H9 (cell line): ENCODE measurements around the gene MAN1B1. TPM values are rescaled to one million over a fixed set of nuclear protein-coding genes. Genes with fewer than 3 reads are reported as not detected.

ENCODE experiments used
- DNase-seq: peaks from one replicate; pipeline ENCODE4 v3.0.0-alpha.2; 2017
- H2AFZ ChIP-seq: one replicate; pipeline ENCODE4 v1.6.1; 2013; ENCODE audit warnings: mild to moderate bottlenecking, low read length, control low read depth, moderate library complexity
- H2AK5ac ChIP-seq: 2 replicates; pipeline ENCODE4 v1.6.1; 2013; ENCODE audit warnings: low read length, control low read depth, mixed read lengths; ENCODE audit not compliant: insufficient read length
- H2BK120ac ChIP-seq: one replicate; pipeline ENCODE4 v1.6.1; 2013; ENCODE audit warnings: low read depth, mild to moderate bottlenecking, low read length, control low read depth, inconsistent platforms; ENCODE audit not compliant: poor library complexity, severe bottlenecking
- H2BK12ac ChIP-seq: 2 replicates; pipeline ENCODE4 v1.6.1; 2013; ENCODE audit warnings: low read length, control low read depth, mixed read lengths, low read depth; ENCODE audit not compliant: insufficient read length
- H2BK15ac ChIP-seq: 2 replicates; pipeline ENCODE4 v1.6.1; 2013; ENCODE audit warnings: low read depth, low read length, control low read depth
- H2BK20ac ChIP-seq: one replicate; pipeline ENCODE4 v1.6.1; 2013; ENCODE audit warnings: low read depth, mild to moderate bottlenecking, low read length, control low read depth, inconsistent platforms; ENCODE audit not compliant: poor library complexity, severe bottlenecking
- H2BK5ac ChIP-seq: 2 replicates; pipeline ENCODE4 v1.6.1; 2013; ENCODE audit warnings: low read length, control low read depth, mixed read lengths; ENCODE audit not compliant: insufficient read length
- H3K14ac ChIP-seq: 2 replicates; pipeline ENCODE4 v1.6.1; 2013; ENCODE audit warnings: low read length, control low read depth; ENCODE audit not compliant: insufficient read depth
- H3K18ac ChIP-seq: 2 replicates; pipeline ENCODE4 v1.6.1; 2013; ENCODE audit warnings: low read depth, mild to moderate bottlenecking, mixed read lengths, low read length, control low read depth; ENCODE audit not compliant: insufficient read length
- H3K23ac ChIP-seq: 2 replicates; pipeline ENCODE4 v1.6.1; 2013; ENCODE audit warnings: low read length, control low read depth, mixed read lengths, low read depth; ENCODE audit not compliant: insufficient read length
- H3K23me2 ChIP-seq: 2 replicates; pipeline ENCODE4 v1.6.1; 2013; ENCODE audit warnings: low read depth, mild to moderate bottlenecking, mixed read lengths, low read length, control low read depth; ENCODE audit not compliant: insufficient read length, poor library complexity, severe bottlenecking
- H3K27ac ChIP-seq: 2 replicates; pipeline ENCODE4 v1.5.1; 2013; ENCODE audit warnings: low read length, control low read depth, mixed read lengths, low read depth; ENCODE audit not compliant: insufficient read length
- H3K27me3 ChIP-seq: 2 replicates; pipeline ENCODE4 v1.6.1; 2013; ENCODE audit warnings: low read length, control low read depth, inconsistent platforms; ENCODE audit not compliant: insufficient read depth
- H3K4ac ChIP-seq: 2 replicates; pipeline ENCODE4 v1.6.1; 2013; ENCODE audit warnings: low read depth, mild to moderate bottlenecking, control low read depth, inconsistent platforms, low read length, moderate library complexity
- H3K4me1 ChIP-seq: 2 replicates; pipeline ENCODE4 v1.6.1; 2013; ENCODE audit warnings: low read length, control low read depth, inconsistent platforms; ENCODE audit not compliant: insufficient read depth
- H3K4me2 ChIP-seq: 2 replicates; pipeline ENCODE4 v1.6.1; 2013; ENCODE audit warnings: low read length, control low read depth, mixed read lengths; ENCODE audit not compliant: insufficient read length, insufficient read depth
- H3K56ac ChIP-seq: 2 replicates; pipeline ENCODE4 v1.6.1; 2013; ENCODE audit warnings: low read depth, mild to moderate bottlenecking, mixed read lengths, low read length, control low read depth; ENCODE audit not compliant: insufficient read length
- H3K79me1 ChIP-seq: 2 replicates; pipeline ENCODE4 v1.6.1; 2013; ENCODE audit warnings: low read depth, mild to moderate bottlenecking, moderate library complexity, low read length, control low read depth, inconsistent platforms; ENCODE audit not compliant: insufficient read depth, poor library complexity, severe bottlenecking
- H3K79me2 ChIP-seq: 2 replicates; pipeline ENCODE4 v1.6.1; 2013; ENCODE audit warnings: low read length, control low read depth, inconsistent platforms; ENCODE audit not compliant: insufficient read depth
- H3K9ac ChIP-seq: 2 replicates; pipeline ENCODE4 v1.6.1; 2013; ENCODE audit warnings: low read length, control low read depth, mixed read lengths; ENCODE audit not compliant: insufficient read length; ENCODE audit errors: extremely low read depth
- H3K9me3 ChIP-seq: one replicate; pipeline ENCODE4 v1.6.1; 2013; ENCODE audit warnings: low read depth, low read length, inconsistent platforms; ENCODE audit not compliant: control insufficient read depth
- H3T11ph ChIP-seq: one replicate; pipeline ENCODE4 v1.6.1; 2013; ENCODE audit warnings: mild to moderate bottlenecking, low read length, control low read depth, inconsistent platforms
- H4K20me1 ChIP-seq: one replicate; pipeline ENCODE4 v1.6.1; 2013; ENCODE audit not compliant: control insufficient read depth, insufficient read length, insufficient read depth
- H4K5ac ChIP-seq: 2 replicates; pipeline ENCODE4 v1.6.1; 2013; ENCODE audit warnings: low read depth, mild to moderate bottlenecking, mixed read lengths, low read length, control low read depth; ENCODE audit not compliant: insufficient read length
- H4K8ac ChIP-seq: replicated peaks from 2 replicates; pipeline ENCODE4 v1.6.1; 2013; ENCODE audit warnings: low read length, control low read depth, mixed read lengths, low read depth; ENCODE audit not compliant: insufficient read length
- H4K91ac ChIP-seq: 2 replicates; pipeline ENCODE4 v1.6.1; 2013; ENCODE audit warnings: low read depth, mild to moderate bottlenecking, moderate library complexity, mixed read lengths, low read length, control low read depth; ENCODE audit not compliant: insufficient read length
- H3K27ac Mint-ChIP-seq, 3 experiments: 2 replicates in 2 of 3; 3 replicates in 1 of 3; pipeline ENCODE4 v1.8.0; 2020 to 2021; ENCODE audit warnings: mixed read lengths in 3 of 3, mild to moderate bottlenecking in 1 of 3, moderate library complexity in 1 of 3
- H3K27me3 Mint-ChIP-seq: 2 replicates; pipeline ENCODE4 v1.8.0; 2021; ENCODE audit warnings: low read depth, mild to moderate bottlenecking, moderate library complexity, mixed read lengths
- H3K36me3 Mint-ChIP-seq, 3 experiments: 2 replicates in 2 of 3; 3 replicates in 1 of 3; pipeline ENCODE4 v1.8.0; 2020 to 2021; ENCODE audit warnings: low read depth in 3 of 3, mixed read lengths in 3 of 3; ENCODE audit not compliant: insufficient read depth in 1 of 3
- H3K4me1 Mint-ChIP-seq, 2 experiments: 2 replicates each; pipeline ENCODE4 v1.8.0; 2020; ENCODE audit warnings: mixed read lengths in 2 of 2
- H3K4me3 Mint-ChIP-seq, 2 experiments: 2 replicates in 1 of 2; 3 replicates in 1 of 2; pipeline ENCODE4 v1.8.0; 2020 to 2021; ENCODE audit warnings: mild to moderate bottlenecking in 2 of 2, mixed read lengths in 2 of 2, moderate library complexity in 1 of 2
- H3K9me3 Mint-ChIP-seq, 2 experiments: 2 replicates in 1 of 2; 3 replicates in 1 of 2; pipeline ENCODE4 v1.8.0; 2020; ENCODE audit warnings: mild to moderate bottlenecking in 2 of 2, mixed read lengths in 2 of 2, moderate library complexity in 1 of 2
- WGBS: extraction: QIAGEN DNeasy Blood & Tissue Kit; methylation state at CpG from one replicate; pipeline ENCODE4 v1.1.7; 2013; ENCODE audit warnings: missing lambda C conversion rate, low lambda C conversion rate, mixed read lengths; ENCODE audit not compliant: insufficient read length; ENCODE audit errors: extremely low coverage; 5-methylcytosine and 5-hydroxymethylcytosine counted together
- total RNA-seq: library from RNA; stranded (reverse); gene quantifications from 2 replicates; pipeline ENCODE4 v1.2.1, GENCODE V29; 2021
- TF ChIP-seq, protein P1 (sequence below): fragments of 200-600 bp; sonication (generic); conservative IDR thresholded peaks from 3 replicates; pipeline ENCODE4 v1.8.0; 2021; ENCODE audit warnings: antibody characterized with exemption, mild to moderate bottlenecking

The MAN1B1 gene
- total RNA-seq, 1 experiment from 2014 or later: 34.9 TPM

DNA sequence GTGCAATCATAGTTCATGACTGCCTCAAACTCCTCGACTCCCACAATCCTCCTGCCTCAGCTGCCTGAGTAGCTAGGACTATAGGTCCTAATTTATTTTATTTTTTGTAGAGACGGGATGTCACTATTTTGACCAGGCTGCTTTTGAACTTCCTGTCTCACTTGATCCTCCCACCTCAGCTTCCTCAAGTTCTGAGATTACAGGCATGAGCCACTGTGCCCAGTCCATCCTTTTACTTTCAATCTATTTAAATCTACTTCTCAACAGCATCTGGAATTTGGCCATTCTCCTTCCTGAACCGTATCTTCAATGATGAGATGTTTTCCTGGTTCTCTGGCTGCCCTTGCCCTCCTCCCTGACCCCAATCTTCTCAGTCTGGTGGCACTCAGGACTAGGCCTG lies 40.0 kb downstream of the MAN1B1 start:
- H3K27me3 Mint-ChIP-seq: peaks cover 23% of the 10 kb centered on the region
- no peak overlapping the region for H2BK12ac ChIP-seq
- no peak for DNase-seq
- no peak overlapping the region for H4K8ac ChIP-seq
- H3K27ac Mint-ChIP-seq: no peak overlapping the region
- no peak overlapping the region for H2AK5ac ChIP-seq
- no peak overlapping the region for H2AFZ ChIP-seq
- H3K56ac ChIP-seq: no peak overlapping the region
- H3K4me1 Mint-ChIP-seq: peaks cover 16 to 21% of the 10 kb centered on the region in 2 experiments
- H3K14ac ChIP-seq: no peak overlapping the region
- no peak overlapping the region for H3K23ac ChIP-seq
- H3K4me1 ChIP-seq: no peaks in the 10 kb centered on the region
- H3K4me3 Mint-ChIP-seq: peak overlapping the region in 1 of 2 experiments; percentile 59; a peak in 2 of 5 replicates
- no peaks in the 10 kb centered on the region for H3K79me1 ChIP-seq
- H2BK20ac ChIP-seq: no peak overlapping the region
- no peaks in the 10 kb centered on the region for H3K9me3 Mint-ChIP-seq
- H3K27ac ChIP-seq: no peak overlapping the region
- no peak overlapping the region for H4K5ac ChIP-seq
- no peak overlapping the region for H3K9ac ChIP-seq
- H2BK15ac ChIP-seq: no peak overlapping the region
- no peaks in the 10 kb centered on the region for H3K9me3 ChIP-seq
- H3K23me2 ChIP-seq: peaks cover 4% of the 10 kb centered on the region
- H3K36me3 Mint-ChIP-seq: no peaks in the 10 kb centered on the region; a peak in 1 of 7 replicates
- H3K4ac ChIP-seq: no peak overlapping the region
- H3T11ph ChIP-seq: no peak overlapping the region
- H4K20me1 ChIP-seq: no peaks in the 10 kb centered on the region
- TF ChIP-seq, protein P1, sequence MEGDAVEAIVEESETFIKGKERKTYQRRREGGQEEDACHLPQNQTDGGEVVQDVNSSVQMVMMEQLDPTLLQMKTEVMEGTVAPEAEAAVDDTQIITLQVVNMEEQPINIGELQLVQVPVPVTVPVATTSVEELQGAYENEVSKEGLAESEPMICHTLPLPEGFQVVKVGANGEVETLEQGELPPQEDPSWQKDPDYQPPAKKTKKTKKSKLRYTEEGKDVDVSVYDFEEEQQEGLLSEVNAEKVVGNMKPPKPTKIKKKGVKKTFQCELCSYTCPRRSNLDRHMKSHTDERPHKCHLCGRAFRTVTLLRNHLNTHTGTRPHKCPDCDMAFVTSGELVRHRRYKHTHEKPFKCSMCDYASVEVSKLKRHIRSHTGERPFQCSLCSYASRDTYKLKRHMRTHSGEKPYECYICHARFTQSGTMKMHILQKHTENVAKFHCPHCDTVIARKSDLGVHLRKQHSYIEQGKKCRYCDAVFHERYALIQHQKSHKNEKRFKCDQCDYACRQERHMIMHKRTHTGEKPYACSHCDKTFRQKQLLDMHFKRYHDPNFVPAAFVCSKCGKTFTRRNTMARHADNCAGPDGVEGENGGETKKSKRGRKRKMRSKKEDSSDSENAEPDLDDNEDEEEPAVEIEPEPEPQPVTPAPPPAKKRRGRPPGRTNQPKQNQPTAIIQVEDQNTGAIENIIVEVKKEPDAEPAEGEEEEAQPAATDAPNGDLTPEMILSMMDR: no peak
- WGBS: no CpG with 5 or more reads among the region's 3 CpGs
- no peak overlapping the region for H2BK120ac ChIP-seq
- H3K79me2 ChIP-seq: no peaks in the 10 kb centered on the region
- no peaks in the 10 kb centered on the region for H3K27me3 ChIP-seq
- no peak overlapping the region for H2BK5ac ChIP-seq
- no peak overlapping the region for H3K18ac ChIP-seq
- H4K91ac ChIP-seq: no peak overlapping the region
- no peak overlapping the region for H3K4me2 ChIP-seq
